GM21423 (cell line): ENCODE data around the gene MTNR1B.

Experiments
- ATAC-seq: cut with Tn5 transposase; IDR thresholded peaks from one replicate; pipeline ENCODE4 v1.9.1; 2021; ENCODE audit warnings: mild to moderate bottlenecking, moderate library complexity; ENCODE audit not compliant: unreplicated experiment

MTNR1B gene

GRCh38 chr11:92977401-92977800 is 8.0 kb downstream of the MTNR1B start:
- no peak for ATAC-seq

GRCh38 chr11:92978271-92979111 is 9.0 kb downstream of the MTNR1B start:
- no peak for ATAC-seq

- ATAC-seq, result no peak
Observed at GRCh38 chr11:92979176-92979575, 9.7 kb downstream of the MTNR1B start.

GRCh38 chr11:92980312-92980711 is 10.9 kb downstream of the MTNR1B start:
- ATAC-seq, result no peak

- no peak for ATAC-seq
Observed at GRCh38 chr11:92981508-92982043, 12.1 kb downstream of the MTNR1B start.

GRCh38 chr11:92986585-92986984 is 17.1 kb downstream of the MTNR1B start:
- no peak for ATAC-seq

GRCh38 chr11:92993004-92993403 is 23.6 kb downstream of the MTNR1B start:
- ATAC-seq, result no peak

GRCh38 chr11:93000511-93001476 is 31.3 kb downstream of the MTNR1B start:
- no peak for ATAC-seq

GRCh38 chr11:93001806-93002205 is 32.4 kb downstream of the MTNR1B start:
- no peak for ATAC-seq

- no peak for ATAC-seq
Observed at GRCh38 chr11:93002380-93002779, 32.9 kb downstream of the MTNR1B start.

- ATAC-seq, result no peak
Observed at GRCh38 chr11:93005239-93005638, 35.8 kb downstream of the MTNR1B start.

- no peak for ATAC-seq
Observed at GRCh38 chr11:93013646-93014045, 44.2 kb downstream of the MTNR1B start.

GRCh38 chr11:93016595-93016994 is 47.1 kb downstream of the MTNR1B start:
- no peak for ATAC-seq

- ATAC-seq, result no peak
Observed at GRCh38 chr11:93017821-93018690, 48.6 kb downstream of the MTNR1B start.

- no peak for ATAC-seq
Observed at GRCh38 chr11:93020248-93021046, 51.0 kb downstream of the MTNR1B start.

- no peak for ATAC-seq
Observed at GRCh38 chr11:93024369-93024768, 54.9 kb downstream of the MTNR1B start.

GRCh38 chr11:93025558-93026255 is 56.3 kb downstream of the MTNR1B start:
- no peak for ATAC-seq

GRCh38 chr11:93028960-93029522 is 59.6 kb downstream of the MTNR1B start:
- no peak for ATAC-seq

- no peak for ATAC-seq
Observed at GRCh38 chr11:93031386-93031785, 61.9 kb downstream of the MTNR1B start.
